CD4-positive, alpha-beta T cell treated with Interleukin-17A for 1 hour (primary cell): ENCODE data around the gene S100A5.

Experiments
- DNase-seq: peaks from one replicate; pipeline ENCODE4 v3.0.0-alpha.2; 2020

The S100A5 gene

GRCh38 chr1:153503766-153504165 is 37.0 kb downstream of the S100A5 start:
- no peak for DNase-seq

GRCh38 chr1:153498746-153499145 is 42.0 kb downstream of the S100A5 start:
- no peak for DNase-seq

GRCh38 chr1:153495536-153495935 is 45.2 kb downstream of the S100A5 start:
- no peak for DNase-seq

- DNase-seq = peak; percentile 72
These were observed 45.7 kb downstream of the S100A5 start for GRCh38 chr1:153494976-153495535.

- no peak for DNase-seq
These were observed 47.3 kb downstream of the S100A5 start for GRCh38 chr1:153493343-153493960.

- peak; percentile 26 for DNase-seq
These were observed 50.3 kb downstream of the S100A5 start for GRCh38 chr1:153490272-153491051.

- DNase-seq = no peak
These were observed 52.0 kb downstream of the S100A5 start for GRCh38 chr1:153488731-153489130.

GRCh38 chr1:153487707-153488106 is 53.0 kb downstream of the S100A5 start:
- no peak for DNase-seq
